Stimulated activated CD8-positive, alpha-beta memory T cell treated with anti-CD3 and anti-CD28 coated beads, Interleukin-4, amount 100 ng/mL, for 48 hours (primary cell): ENCODE results near the gene OSBPL6.

ENCODE experiments used
- DNase-seq: peaks from one replicate; pipeline ENCODE4 v3.0.0-alpha.2; 2020

The OSBPL6 gene

DNA sequence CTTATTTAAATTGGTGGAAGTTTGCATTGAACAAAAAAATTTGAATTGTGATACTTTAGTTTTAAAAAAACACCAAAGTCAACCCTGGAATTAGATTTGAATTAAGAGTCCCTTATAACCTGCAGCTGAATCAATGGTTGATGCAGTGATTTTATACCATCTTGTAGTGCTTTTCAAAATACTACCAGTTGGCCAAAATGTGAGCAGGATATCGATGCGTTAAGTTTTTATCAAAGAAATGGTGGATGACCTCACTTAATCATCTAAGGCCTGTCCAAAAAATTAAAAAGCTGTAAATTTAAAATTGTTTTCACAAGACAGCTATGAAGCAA, 48.2 kb downstream of the OSBPL6 start:
- DNase-seq = no peak

DNA sequence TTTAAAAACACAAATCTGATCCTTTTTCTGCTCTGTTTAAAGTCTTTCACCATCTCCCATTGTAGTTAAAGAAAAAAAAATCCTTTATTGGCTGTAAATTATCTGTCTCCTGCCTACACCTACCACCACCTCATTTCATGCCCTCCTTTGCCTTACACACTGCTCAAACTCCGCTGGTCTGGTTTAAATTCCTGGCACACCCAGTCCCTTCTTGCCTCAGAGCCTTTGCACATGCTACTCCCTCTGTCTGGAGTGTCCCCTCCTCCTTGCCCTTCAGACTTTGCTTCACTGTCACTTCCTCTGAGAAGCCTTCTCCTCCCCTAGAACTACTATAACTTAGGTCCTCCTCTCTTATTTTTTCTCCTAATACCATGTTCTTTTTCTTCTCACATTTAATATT, 49.6 kb downstream of the OSBPL6 start:
- no peak for DNase-seq

DNA sequence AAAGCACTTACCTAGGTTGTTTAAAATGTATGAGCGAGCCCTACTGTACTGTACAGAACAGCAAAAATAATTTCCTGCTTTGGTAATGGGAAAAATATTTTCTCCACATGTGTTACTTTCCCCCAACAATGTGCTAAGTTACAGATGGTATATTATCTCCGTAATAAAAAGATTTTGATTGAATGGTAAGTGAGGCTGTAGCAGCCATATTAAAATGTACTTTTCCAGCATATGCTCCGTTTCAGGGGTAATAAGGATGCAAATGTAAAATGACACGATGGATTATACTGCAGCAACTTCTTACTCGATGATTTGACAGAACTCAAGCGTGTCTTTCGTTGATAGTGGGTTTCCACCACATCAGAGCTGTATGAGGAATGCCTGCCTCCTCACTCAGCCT, 50.5 kb downstream of the OSBPL6 start:
- no peak for DNase-seq

DNA sequence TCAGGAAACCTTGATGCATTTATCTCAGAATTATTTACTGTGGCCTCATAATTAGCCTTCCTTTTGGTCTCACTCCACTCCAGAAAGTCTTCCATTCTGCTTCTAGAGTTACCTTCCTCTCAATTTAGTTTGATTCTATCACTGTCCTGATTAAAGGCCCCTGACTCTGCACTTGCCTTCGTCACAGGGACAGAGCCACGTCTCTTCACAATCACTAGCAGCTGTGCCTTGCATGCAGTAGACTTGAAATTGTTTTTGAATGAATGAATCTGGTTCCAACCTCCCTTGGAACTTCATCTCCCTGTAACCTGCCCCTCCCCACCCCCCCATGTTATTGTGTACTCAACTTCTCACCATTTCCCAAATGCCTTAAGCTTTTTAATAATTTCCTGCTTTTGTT, 52.4 kb downstream of the OSBPL6 start:
- DNase-seq = no peak

DNA sequence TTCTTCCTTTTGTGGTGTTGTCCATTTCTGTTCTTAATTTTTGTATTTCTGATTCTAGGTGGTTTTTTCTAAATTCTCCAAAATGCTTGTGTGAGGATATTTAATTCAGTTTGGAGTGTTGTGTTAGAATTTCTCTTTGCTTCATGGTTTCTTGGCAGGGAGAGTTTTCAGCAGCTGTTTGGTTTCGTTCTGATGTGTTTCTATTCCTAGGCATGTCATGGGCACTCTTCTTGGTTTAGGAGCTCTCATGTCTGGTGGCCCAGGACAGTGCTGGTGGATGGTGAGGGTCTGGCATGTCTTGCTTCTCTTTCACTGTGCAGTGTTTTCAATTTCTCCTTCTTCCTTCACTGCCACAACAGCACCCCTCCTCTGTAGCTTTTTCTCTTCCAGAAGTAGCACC, 52.9 kb downstream of the OSBPL6 start:
- no peak for DNase-seq

DNA sequence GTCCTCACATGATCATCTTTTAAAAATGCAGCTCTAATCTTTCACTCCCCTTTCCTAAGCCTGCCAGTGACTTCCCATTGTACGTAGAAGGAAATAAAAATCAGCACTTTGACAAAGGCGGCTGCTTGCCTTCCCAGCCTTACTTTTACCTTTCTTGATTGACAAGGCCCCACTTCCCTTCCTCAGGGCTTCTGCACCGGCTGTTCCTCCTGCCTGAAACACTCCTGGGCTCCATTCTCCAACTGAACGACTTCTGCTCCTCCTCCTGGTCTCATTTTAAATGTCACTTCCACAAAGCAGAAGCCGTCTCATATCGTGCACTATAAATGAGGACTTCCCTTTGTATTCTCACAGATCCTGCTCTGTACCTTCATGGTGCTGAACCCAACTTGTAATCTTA, 56.1 kb downstream of the OSBPL6 start:
- DNase-seq = no peak

DNA sequence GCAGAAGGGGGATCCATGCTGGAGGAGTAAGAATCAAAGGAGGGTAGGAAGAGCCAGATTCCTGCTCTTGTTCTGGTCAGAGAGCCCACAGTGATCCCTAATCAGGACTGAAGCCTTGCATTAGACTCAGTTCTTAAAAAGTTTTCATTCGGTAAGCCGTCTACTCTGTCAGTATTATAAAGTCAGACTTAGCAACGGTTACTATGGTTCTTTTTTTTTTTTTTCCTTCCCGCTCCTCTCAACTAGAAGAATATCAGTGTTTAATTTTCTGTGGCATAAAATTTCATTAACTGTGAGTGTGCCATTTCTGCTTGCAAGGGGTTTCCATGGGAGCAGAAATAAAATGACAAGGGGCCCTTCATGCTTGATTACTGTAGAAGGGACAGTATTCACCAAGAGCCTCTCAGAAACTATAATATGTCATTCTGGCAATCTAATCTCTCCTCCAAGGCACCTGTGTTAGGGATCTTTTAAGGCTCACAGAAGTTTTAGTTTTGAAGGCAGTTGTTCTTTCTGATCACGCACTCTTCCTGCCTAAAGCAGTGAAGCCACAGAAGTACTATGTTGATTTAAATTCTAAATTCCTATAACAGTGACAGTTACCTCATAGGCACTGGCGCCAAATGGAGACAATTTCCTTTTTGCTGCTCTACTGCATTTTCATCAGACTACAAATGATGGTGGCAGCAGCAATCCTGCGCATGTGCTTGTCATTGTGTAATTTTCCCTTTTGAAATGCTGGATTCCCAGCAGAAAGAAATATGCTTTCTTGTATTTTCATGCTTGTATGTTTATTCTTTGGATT, 57.0 kb downstream of the OSBPL6 start:
- DNase-seq = no peak

DNA sequence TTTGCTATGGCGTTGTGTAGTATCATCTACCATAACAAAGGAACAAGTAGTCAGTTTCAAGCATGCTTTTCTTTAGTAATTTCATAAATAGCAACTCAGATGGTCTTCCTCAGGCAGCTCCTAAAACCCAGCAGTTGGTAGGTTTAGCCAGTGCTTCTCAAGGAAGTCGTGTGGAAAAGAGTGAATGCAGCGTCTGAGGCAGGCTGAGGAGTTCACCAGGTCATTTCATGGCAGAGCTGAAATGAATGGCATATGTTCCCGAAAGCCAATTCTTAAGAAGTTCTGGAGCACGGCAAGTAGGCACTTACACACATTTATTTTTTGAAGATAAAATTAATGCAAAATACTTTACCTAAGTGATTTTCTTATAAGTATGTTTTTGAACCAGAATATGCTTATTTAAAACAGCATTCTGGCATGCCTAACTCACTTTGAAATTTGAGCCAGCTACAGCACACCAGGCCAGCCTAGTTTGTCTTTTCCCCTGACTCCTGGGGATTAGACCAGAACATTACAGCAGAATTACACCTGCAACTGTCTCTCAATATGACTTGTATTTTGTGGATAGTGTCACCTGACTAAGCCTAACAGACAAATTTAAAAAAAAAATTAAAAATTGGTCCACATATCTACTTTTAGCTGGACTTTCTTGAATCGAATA, 62.2 kb downstream of the OSBPL6 start:
- no peak for DNase-seq

DNA sequence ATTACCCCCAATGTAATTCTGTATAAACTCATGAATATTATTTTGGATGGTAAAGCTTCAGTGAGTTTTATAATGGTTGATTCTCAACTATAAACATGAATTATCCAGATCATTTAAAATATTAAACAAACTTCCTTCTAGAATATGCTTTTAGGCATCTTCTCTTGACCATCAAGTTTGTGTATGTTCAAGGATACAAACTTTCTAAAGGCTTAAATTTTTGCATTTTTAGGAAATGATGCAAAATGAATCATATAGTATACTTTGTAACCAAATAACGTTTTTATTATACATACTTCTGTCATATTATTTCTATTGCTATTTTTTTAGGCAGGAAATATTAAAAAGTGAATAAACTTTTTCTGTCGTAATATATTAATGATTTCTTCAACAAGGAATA, 62.8 kb downstream of the OSBPL6 start:
- no peak for DNase-seq

DNA sequence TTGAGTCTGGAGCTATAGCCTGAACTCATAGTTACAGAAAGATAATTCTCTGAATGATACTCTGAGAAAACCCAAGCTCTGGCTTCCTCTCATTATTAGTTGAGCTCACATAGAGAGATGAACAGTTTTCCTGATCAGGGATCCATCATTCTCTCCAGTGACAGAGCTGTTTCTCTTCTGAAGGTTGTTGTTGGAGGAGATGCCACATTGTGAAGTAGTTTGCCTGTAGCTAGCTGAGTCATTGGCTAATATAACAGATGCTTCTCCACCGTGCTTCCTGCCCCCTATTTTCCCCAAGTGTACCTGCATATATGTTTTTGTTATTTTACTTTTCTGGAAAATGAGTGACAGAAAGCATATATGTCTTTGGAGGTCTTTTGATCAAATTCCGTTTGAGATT, 64.6 kb downstream of the OSBPL6 start:
- DNase-seq = no peak

DNA sequence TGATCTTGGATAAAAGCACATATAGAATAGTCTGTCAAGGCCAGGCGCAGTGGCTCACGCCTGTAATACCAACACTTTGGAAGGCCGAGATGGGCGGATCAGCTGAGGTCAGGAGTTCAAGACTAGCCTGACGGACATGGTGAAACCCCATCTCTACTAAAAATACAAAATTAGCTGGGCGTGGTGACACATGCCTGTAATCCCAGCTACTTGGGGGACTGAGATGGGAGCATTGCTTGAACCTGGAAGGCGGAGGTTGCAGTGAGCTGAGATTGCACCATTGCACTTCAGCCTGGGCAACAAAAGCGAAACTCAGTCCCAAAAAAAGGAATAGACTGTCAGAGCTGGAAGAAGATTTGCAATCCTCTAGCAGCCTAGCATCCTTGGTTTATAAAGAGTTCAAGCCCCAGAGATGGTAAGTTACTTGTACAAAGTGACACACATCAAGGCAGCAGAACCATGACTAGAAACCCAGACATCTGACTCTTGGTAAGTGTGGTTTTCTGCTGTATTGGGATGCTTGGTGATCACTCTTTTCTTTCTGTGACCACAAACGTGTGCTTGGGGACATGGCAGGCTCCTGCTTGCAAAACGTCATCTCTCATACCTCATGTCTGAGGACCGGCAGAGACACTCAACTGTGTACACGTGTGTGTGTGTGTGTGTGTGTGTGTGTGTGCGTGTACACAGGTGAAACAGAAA, 69.0 kb downstream of the OSBPL6 start:
- DNase-seq = no peak

DNA sequence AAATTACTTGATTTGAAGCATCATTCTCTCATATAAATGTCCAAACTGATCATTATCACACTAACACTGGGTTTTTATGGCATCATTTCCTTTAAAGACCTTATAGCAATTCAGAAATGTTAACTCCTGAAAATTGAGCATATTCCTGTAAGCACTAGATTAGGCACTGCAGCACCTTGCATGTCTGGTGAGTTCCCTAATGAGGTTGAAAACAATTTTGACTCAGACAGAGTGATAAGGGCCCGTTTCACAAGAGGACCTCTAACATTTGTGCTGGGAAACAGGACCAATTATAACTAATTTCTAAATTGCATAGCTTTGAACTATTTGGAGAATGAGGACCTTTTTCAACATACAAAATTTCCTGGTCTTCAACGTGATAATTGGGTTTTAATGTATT, 69.9 kb downstream of the OSBPL6 start:
- no peak for DNase-seq

DNA sequence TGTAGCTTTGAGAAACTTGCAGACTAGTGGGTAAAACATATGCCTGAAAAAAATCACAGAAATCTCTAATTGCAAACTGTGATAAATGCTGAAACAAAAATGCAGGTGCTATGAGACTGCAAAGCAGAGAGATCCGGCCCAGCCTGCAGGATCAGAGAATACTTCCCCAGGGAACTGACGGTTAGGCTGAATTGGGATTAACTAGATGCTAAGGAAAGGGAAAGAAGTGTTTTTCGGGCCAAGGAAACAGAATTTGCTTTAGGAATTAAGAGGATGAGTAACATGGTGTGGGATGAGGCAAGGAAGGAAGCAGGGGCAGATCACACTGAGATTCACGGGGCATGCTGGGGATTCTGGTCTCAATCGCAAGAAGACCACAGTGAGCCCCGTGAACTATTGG, 71.5 kb downstream of the OSBPL6 start:
- DNase-seq = no peak

DNA sequence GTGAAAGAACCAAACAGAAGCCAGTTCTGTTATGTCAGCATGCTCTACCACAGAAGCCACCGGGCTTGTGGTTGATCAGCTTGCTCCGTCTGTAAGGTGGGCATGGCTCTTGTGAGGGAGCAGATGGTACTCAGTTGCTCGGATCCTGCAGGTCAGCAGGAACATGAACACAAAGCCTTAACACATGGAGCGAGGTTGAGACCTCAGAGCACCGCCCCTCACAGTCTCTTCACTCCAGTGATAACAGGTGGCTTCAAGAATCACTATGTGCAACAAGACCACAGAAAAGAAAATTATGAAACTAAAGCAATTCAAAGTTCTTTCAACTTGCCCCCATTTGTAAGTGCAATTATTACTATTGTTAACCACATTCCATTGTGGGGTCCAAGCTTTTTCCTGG, 72.1 kb downstream of the OSBPL6 start:
- DNase-seq = no peak

DNA sequence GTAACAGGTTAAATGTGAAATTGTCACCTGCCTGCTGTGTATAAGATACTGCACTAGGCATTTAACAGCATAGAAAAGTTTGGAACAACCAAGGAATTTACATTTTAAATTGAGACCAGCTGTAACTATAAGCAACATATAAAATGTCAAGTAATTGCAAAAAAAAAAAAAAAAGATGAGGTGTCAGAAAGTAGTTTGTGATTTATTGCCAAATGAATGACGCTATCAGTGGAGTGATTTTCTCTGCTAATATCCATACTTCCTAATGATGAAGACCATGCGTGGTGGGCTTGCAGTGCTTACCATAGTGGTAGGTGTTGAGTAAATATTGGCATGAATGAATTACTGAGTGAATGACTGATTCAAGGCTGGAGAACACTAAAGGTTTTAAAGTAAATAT, 73.3 kb downstream of the OSBPL6 start:
- DNase-seq = no peak

DNA sequence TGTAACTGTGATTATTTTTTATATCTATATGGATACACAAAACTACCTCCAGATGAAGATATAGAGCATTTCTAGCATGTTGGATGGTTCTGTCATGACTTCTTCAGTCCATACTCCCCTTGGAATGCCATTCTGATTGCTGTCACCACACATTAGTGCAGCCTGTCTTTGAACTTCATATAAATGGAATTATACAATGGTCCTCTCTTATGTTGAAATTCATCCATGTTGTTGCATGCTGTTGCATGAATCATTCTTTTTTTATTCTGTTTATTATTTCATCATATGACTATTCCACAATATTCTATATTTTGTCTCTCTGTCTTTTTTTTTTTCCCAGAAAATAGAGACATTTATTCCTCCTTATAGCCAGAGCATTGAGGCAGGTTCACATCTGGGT, 74.1 kb downstream of the OSBPL6 start:
- no peak for DNase-seq

DNA sequence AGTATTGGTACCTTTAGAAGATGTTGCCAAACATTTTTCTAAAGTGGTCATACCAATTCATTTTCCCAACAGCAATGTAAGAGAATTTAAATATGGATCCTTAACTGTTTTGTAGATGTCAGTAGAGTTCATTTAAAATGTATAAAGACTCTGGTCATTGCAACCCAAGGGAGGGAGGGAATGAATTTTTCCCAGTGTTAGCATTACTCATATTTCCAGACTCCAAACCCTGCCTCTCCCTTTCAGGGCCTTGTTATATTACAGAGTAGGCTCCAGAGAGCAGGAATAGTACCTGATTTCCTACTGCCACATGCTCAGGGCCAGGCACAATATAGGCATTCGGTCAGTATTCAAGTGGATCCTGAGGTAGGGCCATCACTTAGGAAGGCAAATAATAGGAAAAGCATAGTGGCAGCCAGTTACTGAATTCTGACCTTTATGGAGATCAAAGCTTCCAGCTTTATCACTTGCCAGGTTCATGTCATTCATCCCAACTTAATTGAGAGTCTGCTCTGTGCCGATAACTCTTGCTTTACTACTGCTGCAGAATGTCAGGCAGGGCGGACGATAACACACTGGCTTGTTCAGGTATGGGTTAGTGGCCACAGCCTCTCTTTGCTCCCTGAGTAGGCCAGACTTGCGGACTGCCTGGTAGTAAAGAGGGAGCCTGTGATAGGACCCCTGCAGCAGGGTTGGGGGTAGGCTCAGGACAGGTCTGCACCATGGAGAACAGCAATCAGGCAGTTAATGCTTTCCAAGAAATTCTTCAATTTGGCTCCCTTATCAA, 75.3 kb downstream of the OSBPL6 start:
- no peak for DNase-seq

DNA sequence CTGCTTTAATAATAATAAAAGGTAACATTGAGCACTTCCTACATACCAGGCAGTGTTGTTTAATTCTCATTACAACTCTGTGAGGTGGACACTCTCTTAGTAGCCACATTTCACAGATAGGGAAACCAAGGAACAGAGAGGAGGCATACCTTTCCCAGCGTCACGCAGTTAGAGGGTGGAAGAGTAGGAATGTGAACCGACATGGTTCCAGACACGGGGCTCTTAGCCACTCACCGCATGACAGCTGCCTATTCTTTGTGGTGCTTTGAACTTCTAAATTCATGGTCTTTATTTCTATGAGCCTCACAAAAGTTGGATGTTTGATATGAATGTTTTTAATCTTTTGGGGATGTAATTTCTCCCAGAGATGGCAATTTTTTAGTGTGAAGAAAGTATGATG, 76.0 kb downstream of the OSBPL6 start:
- DNase-seq = no peak

DNA sequence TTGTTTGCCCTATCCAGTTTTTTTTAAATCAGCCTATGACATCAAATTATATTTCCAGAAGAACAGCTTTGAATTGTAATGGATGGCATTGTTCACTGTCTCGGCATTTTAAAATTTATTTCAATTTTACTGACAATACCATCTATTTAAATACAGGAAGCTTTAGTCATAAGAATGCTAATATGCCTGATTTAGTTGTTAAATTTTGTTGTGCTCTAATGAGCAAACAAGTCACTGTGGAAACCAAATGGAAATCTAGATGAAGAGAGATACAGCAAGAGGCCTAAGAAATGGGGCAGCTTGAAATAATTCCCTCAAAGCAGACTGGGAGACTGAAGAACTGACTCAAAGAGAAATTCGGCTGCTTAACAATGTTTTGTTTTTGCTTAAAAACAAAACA, 76.8 kb downstream of the OSBPL6 start:
- no peak for DNase-seq

DNA sequence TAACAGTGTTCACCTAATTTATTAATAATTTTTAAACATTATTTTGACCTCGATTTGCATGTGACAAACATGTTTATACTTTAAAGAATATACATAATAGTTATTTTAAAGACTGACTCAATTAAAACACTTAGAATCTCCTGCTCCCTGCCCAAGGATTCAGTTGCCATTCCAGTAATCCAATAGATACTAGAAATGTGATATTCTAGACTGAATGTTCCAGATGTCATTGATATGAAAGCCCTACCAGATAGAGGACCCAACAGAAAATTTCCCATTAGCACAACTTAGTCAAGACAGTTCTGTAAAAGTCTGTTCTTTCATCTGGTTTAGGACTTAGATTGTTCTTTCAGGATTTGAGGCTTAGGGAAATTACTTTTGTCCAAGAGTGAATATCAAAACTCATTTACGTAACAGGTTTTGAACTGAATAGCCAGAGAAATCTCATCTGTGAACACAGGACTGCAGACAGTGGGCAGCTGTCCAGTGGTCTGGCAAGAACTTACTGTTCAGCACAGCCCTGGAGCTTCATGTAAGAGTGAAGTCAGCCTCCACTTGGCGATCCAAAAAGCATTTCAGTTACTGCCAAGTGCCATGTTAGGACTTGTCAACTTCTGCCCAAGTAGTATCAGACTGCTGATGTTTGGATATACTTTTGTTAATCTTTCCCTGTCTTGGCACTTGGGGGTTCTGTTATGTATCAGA, 77.5 kb downstream of the OSBPL6 start:
- DNase-seq = no peak

DNA sequence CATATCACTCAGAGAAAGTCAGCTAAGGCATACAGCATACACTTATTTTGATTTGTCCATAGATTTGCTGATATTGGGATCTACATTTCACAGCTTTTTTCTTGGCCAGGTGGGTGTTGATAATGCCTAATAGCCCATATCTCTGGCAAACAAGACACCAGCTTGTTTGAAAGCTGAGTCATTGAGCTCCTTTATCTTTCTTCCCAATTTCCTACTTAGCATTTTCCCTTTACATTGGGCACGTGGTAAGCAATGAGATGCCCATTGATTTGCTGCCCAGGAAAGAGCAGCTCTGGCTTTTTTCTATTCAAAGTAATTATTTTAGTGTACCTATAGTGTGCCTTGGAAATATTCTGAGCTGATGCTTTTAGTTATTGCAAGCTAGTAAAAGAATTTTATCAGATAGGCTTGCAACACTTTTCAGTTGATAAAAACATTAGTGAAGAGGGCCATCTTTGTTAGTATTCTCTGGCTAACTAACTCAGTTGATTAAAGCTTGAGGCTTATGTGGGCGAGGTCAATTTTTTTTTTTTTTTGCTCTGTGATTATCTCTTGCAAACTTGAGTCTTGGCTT, 79.6 kb downstream of the OSBPL6 start:
- DNase-seq = no peak

DNA sequence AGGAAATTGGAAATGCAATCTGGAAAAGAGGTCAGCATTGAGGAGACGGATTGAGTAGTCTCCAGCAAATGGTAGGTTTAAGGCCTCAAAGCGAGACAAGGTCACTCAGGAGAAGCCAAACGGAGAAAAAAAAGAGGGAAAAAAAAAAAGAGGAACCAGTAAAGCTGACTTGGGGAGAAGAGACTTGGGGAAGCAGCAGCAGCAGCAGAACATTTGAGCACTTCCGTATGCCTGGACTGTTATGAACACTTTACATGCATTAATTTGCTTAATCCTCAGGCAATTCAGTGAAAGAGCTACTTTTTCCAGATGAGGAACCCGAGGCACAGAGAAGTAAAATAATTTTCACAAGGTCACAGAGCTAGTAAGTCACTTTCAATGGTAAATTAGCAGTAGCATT, 81.3 kb downstream of the OSBPL6 start:
- DNase-seq = no peak
